Vagina (tissue), 2 donors: ENCODE measurements around the gene AMH. TPM values are rescaled to one million over a fixed set of nuclear protein-coding genes. Genes with fewer than 3 reads are reported as not detected.

ENCODE experiments used
- DNase-seq, 2 donors: peaks; one replicate each; pipeline ENCODE4 v3.0.0-alpha.2; 2017; ENCODE audit errors: extremely low spot score in 2 of 2
- H3K27ac ChIP-seq: fragments of 200-600 bp; sonication (generic); one replicate; pipeline ENCODE4 v1.5.1; 2019
- H3K27me3 ChIP-seq: fragments of 200-600 bp; sonication (generic); one replicate; pipeline ENCODE4 v1.5.1; 2019
- H3K36me3 ChIP-seq, 2 donors: fragments of 200-600 bp; sonication (generic); one replicate each; pipeline ENCODE4 v1.5.1; 2017 to 2019
- H3K4me1 ChIP-seq: fragments of 200-600 bp; sonication (generic); one replicate; pipeline ENCODE4 v1.5.1; 2019
- H3K4me3 ChIP-seq, 2 donors: fragments of 200-600 bp; sonication (generic); 1 replicate in 1 of 2; 2 replicates in 1 of 2; pipeline ENCODE4 v1.5.1; 2016 to 2019
- H3K9me3 ChIP-seq: fragments of 200-600 bp; sonication (generic); one replicate; pipeline ENCODE4 v1.5.1; 2019
- CTCF ChIP-seq, 3 experiments: fragments of 450-650 bp in 2 of 3; fragments of 200-600 bp in 1 of 3; sonication (generic) in 1 of 3; IDR thresholded peaks; one replicate each; pipeline ENCODE4 v1.5.1; 2017 to 2019; ENCODE audit warnings: antibody characterized with exemption in 3 of 3, mild to moderate bottlenecking in 2 of 3, moderate library complexity in 2 of 3
- POLR2A ChIP-seq, 2 donors: fragments of 450-650 bp; IDR thresholded peaks; one replicate each; pipeline ENCODE4 v1.6.1; 2017; ENCODE audit warnings: antibody characterized with exemption in 2 of 2, mild to moderate bottlenecking in 2 of 2, moderate library complexity in 2 of 2
- POLR2AphosphoS5 ChIP-seq, 2 donors: sonication (generic); formaldehyde crosslinking; IDR thresholded peaks; one replicate each; pipeline ENCODE4 v1.9.0; 2017; ENCODE audit warnings: antibody characterized with exemption in 2 of 2, mild to moderate bottlenecking in 2 of 2, low read depth in 1 of 2; ENCODE audit not compliant: insufficient read depth in 1 of 2
- intact Hi-C: fragments of 100-400 bp; cut with DNase I; formaldehyde crosslinking; loops from one replicate; pipeline ENCODE4 v1.15.1; 2023
- total RNA-seq: library from RNA; depleted of rRNA; stranded (reverse); fragments of >200 nt; gene quantifications from one replicate; pipeline ENCODE4 v1.2.3, GENCODE V29; 2016

AMH gene
- total RNA-seq, 1 donor from 2014 or later, result 2.7 TPM

DNA sequence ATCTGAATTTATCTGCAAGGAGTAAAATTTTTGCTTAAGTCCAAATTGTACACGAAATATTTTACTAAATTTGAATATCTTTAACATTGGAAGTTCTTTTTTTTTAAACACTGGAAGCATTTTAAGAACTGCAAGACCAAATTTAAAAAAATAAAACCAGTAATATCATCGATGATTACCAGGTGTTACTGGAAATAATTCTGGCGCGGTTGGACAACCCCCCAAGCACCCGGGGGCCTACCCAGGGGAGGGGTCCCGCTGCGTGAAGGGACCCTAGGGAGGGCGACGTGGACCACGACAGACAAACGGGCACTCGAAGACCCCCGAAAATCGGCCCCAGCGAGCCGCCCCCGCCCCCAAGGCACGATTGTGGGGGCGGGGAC lies 19.7 kb downstream of the AMH start:
- Histone ChIP-seq H3K36me3 (peaks cover 0 to 22% of the 10 kb centered on the region in 2 donors), H3K27ac (peak overlapping the region; percentile 99), H3K27me3 (no peaks in the 10 kb centered on the region), H3K9me3 (no peaks in the 10 kb centered on the region), H3K4me1 (peaks cover 41% of the 10 kb centered on the region), H3K4me3 (peak overlapping the region; percentile 99 to 100)
- DNase-seq, result no peak
- intact Hi-C loops, result no loop called here
- TF ChIP-seq POLR2A (IDR thresholded peaks at IDR 0.05) (no peak), POLR2AphosphoS5 (IDR thresholded peaks at IDR 0.05; ENCODE audit: insufficient read depth in 1 of 2, low read depth in 1 of 2) (no peak), CTCF (IDR thresholded peaks at IDR 0.05) (no peak)

- Histone ChIP-seq H3K27ac (peak overlapping the region; percentile 99), H3K9me3 (no peaks in the 10 kb centered on the region), H3K4me1 (peaks cover 48% of the 10 kb centered on the region), H3K36me3 (peaks cover 0 to 22% of the 10 kb centered on the region in 2 donors), H3K4me3 (peak overlapping the region; percentile 99 to 100), H3K27me3 (no peaks in the 10 kb centered on the region)
- TF ChIP-seq CTCF (IDR thresholded peaks at IDR 0.05) (peak in 1 of 3 experiments; percentile 55), POLR2A (IDR thresholded peaks at IDR 0.05) (peak; percentile 92 to 100), POLR2AphosphoS5 (IDR thresholded peaks at IDR 0.05; ENCODE audit: insufficient read depth in 1 of 2, low read depth in 1 of 2) (peak; percentile 65 to 100)
- intact Hi-C loops, result loop anchor here (1.0 to 5.0 kb wide), 2 partner anchors 33 to 107 kb away; partner anchors contain the start of genes DOT1L, PLEKHJ1 and SF3A2
- peak in 1 of 2 donors; percentile 95 for DNase-seq
Observed at GRCh38 chr19:2269244-2270156, 20.4 kb downstream of the AMH start.

DNA sequence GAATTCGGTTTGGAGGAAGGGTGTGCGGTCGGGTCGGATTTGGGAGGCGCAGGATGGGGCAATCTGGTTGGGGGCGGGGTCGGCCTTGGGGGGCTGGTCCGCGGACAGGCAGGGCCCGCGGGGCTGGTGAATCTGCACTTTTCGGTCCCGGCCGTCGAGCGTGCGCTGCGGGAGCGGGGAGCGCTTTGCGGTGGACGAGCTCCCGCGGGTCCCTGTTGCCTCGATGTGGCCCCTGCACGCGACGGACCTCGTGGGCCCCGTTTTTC lies 21.0 kb downstream of the AMH start:
- H3K36me3 ChIP-seq, result peaks cover 0 to 22% of the 10 kb centered on the region in 2 donors
- no peak for DNase-seq
- no peaks in the 10 kb centered on the region for H3K9me3 ChIP-seq
- H3K4me3 ChIP-seq, result peak overlapping the region; percentile 99 to 100
- TF ChIP-seq POLR2A (IDR thresholded peaks at IDR 0.05), result no peak
- TF ChIP-seq POLR2AphosphoS5 (IDR thresholded peaks at IDR 0.05; ENCODE audit: insufficient read depth in 1 of 2, low read depth in 1 of 2), result no peak
- TF ChIP-seq CTCF (IDR thresholded peaks at IDR 0.05), result no peak
- no peaks in the 10 kb centered on the region for H3K27me3 ChIP-seq
- H3K27ac ChIP-seq, result peak overlapping the region; percentile 99
- peaks cover 51% of the 10 kb centered on the region for H3K4me1 ChIP-seq
- intact Hi-C loops, result loop anchor here (1.0 to 5.0 kb wide), 2 partner anchors 34 to 108 kb away; partner anchors contain the start of genes DOT1L, PLEKHJ1 and SF3A2

DNA sequence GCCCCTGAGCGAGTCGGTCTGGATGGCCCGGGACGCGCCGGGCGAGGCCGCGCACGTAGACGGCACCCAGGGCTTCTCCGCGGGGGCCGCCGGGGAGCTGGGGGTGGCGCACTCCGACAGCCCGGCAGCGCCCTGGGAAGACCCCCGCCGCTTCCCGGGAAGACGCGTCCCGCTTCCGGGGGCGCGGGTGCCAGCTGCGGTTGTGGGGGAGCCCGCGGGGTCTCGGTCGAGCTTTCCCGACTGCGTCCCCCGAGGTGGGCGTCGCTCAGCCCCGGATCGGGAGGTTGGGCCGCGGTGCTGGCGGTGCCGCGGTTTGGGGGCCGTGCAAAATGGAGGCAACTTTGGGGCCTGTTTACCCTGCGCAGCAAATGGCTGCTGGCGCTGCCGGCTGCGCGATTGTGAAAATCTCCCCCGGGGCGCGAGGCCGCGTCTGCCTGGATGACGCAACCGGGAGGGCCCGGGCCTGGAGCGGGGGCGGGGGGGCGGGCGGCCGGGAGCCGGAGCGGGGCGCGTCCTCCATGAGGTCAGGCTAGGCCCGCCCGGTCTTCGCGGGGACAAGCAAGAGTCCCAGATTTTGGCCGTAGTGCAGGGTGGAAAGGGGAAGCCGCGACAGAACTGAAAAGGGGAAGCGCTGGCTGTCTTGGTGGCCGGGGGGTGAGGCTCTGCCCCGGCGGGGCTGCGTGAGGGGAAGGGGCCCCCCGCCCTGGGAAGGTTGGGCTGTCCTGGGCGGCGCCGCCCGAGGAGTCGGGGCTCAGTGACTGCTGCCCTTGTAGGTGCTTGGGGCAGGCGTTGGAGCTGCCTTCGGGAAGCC lies 21.5 kb downstream of the AMH start:
- H3K27me3 ChIP-seq, result no peaks in the 10 kb centered on the region
- H3K4me1 ChIP-seq, result peaks cover 56% of the 10 kb centered on the region
- no peak for DNase-seq
- TF ChIP-seq CTCF (IDR thresholded peaks at IDR 0.05), result no peak
- TF ChIP-seq POLR2A (IDR thresholded peaks at IDR 0.05), result peak in 1 of 2 donors; percentile 73
- peak in 1 of 2 donors; percentile 87 for TF ChIP-seq POLR2AphosphoS5 (IDR thresholded peaks at IDR 0.05; ENCODE audit: insufficient read depth in 1 of 2, low read depth in 1 of 2)
- H3K4me3 ChIP-seq, result peak overlapping the region; percentile 99 to 100
- H3K9me3 ChIP-seq, result no peaks in the 10 kb centered on the region
- peaks cover 0 to 22% of the 10 kb centered on the region in 2 donors for H3K36me3 ChIP-seq
- intact Hi-C loops, result loop anchor here (1.0 to 5.0 kb wide), 2 partner anchors 34 to 108 kb away; partner anchors contain the start of genes DOT1L, PLEKHJ1 and SF3A2
- H3K27ac ChIP-seq, result peak overlapping the region; percentile 99
